GM19238 (cell line): Measurements from ENCODE around the gene TLNRD1.

Experiments used
- DNase-seq: peaks from one replicate; pipeline ENCODE4 v3.0.0; 2011; ENCODE audit warnings: low spot score; ENCODE audit not compliant: insufficient read length

The TLNRD1 gene

GRCh38 chr15:81054236-81054635 is 53.5 kb downstream of the TLNRD1 start:
- no peak for DNase-seq
